Liver (tissue), 9 donors: ENCODE measurements around the gene ACTL8. TPM values are rescaled to one million over a fixed set of nuclear protein-coding genes. Genes with fewer than 3 reads are reported as not detected.

Source experiments
- DNase-seq: peaks from one replicate; pipeline ENCODE4 v3.0.0-alpha.2; 2017; ENCODE audit warnings: low spot score
- H3K27ac ChIP-seq, 2 donors: one replicate each; pipeline ENCODE4 v1.7.0; 2013; ENCODE audit warnings: inconsistent platforms in 2 of 2, low read length in 2 of 2, control low read depth in 1 of 2, low read depth in 1 of 2, mild to moderate bottlenecking in 1 of 2
- H3K27me3 ChIP-seq, 4 donors: one replicate each; pipeline versions ENCODE4 v1.6.1 to v1.7.0; 2013; ENCODE audit warnings: low read length in 3 of 4, inconsistent platforms in 1 of 4, mild to moderate bottlenecking in 1 of 4, moderate library complexity in 1 of 4; ENCODE audit not compliant: control insufficient read depth in 4 of 4, insufficient read depth in 4 of 4
- H3K36me3 ChIP-seq, 4 donors: one replicate each; pipeline versions ENCODE4 v1.6.1 to v1.7.0; 2013; ENCODE audit warnings: low read length in 3 of 4, mild to moderate bottlenecking in 3 of 4, low read depth in 1 of 4, moderate library complexity in 1 of 4; ENCODE audit not compliant: control insufficient read depth in 4 of 4, insufficient read depth in 3 of 4
- H3K4me1 ChIP-seq, 4 donors: one replicate each; pipeline versions ENCODE4 v1.6.1 to v1.7.0; 2013; ENCODE audit warnings: low read length in 3 of 4, mild to moderate bottlenecking in 3 of 4, moderate library complexity in 1 of 4; ENCODE audit not compliant: control insufficient read depth in 4 of 4, insufficient read depth in 4 of 4
- H3K4me3 ChIP-seq, 3 donors: one replicate each; pipeline versions ENCODE4 v1.6.1 to v1.7.0; 2013; ENCODE audit warnings: low read length in 3 of 3, control low read depth in 1 of 3, low read depth in 1 of 3, mild to moderate bottlenecking in 1 of 3
- H3K9ac ChIP-seq, 2 donors: one replicate each; pipeline ENCODE4 v1.7.0; 2013; ENCODE audit warnings: low read length in 2 of 2, mild to moderate bottlenecking in 2 of 2, moderate library complexity in 2 of 2, control low read depth in 1 of 2, low read depth in 1 of 2
- H3K9me3 ChIP-seq, 4 donors: one replicate each; pipeline versions ENCODE4 v1.6.1 to v1.7.0; 2013; ENCODE audit warnings: low read length in 3 of 4; ENCODE audit not compliant: control insufficient read depth in 4 of 4
- ATF3 ChIP-seq: IDR thresholded peaks from 2 replicates; pipeline ENCODE4 v1.6.1; 2016; ENCODE audit warnings: antibody characterized with exemption
- EGR1 ChIP-seq, 2 donors: IDR thresholded peaks; 2 replicates each; pipeline ENCODE4 v1.6.1; 2016 to 2018; ENCODE audit warnings: antibody characterized with exemption in 2 of 2, low read depth in 2 of 2
- FOXA1 ChIP-seq: IDR thresholded peaks from 2 replicates; pipeline ENCODE4 v1.6.1; 2016; ENCODE audit warnings: antibody characterized with exemption
- FOXA2 ChIP-seq: IDR thresholded peaks from 2 replicates; pipeline ENCODE4 v1.6.1; 2016; ENCODE audit warnings: antibody characterized with exemption
- GABPA ChIP-seq, 2 donors: IDR thresholded peaks in 1 of 2; conservative IDR thresholded peaks in 1 of 2; 2 replicates each; pipeline ENCODE4 v1.6.1; 2016; ENCODE audit warnings: antibody characterized with exemption in 2 of 2, mild to moderate bottlenecking in 1 of 2, moderate library complexity in 1 of 2
- HNF4G ChIP-seq: IDR thresholded peaks from 2 replicates; pipeline ENCODE4 v1.6.1; 2016; ENCODE audit warnings: antibody characterized with exemption
- JUND ChIP-seq, 2 donors: IDR thresholded peaks; 2 replicates each; pipeline ENCODE4 v1.6.1; 2016; ENCODE audit warnings: antibody characterized with exemption in 2 of 2
- NR2F2 ChIP-seq: IDR thresholded peaks from 2 replicates; pipeline ENCODE4 v1.6.1; 2016; ENCODE audit warnings: antibody characterized with exemption
- RAD21 ChIP-seq, 2 donors: IDR thresholded peaks; 2 replicates each; pipeline ENCODE4 v1.6.1; 2016; ENCODE audit warnings: antibody characterized with exemption in 2 of 2, mild to moderate bottlenecking in 2 of 2
- RXRA ChIP-seq, 2 donors: IDR thresholded peaks; 2 replicates each; pipeline ENCODE4 v1.6.1; 2017 to 2018; ENCODE audit warnings: antibody characterized with exemption in 2 of 2, mild to moderate bottlenecking in 1 of 2
- SP1 ChIP-seq: IDR thresholded peaks from 2 replicates; pipeline ENCODE4 v1.6.1; 2018; ENCODE audit warnings: antibody characterized with exemption, mild to moderate bottlenecking
- TAF1 ChIP-seq: conservative IDR thresholded peaks from 2 replicates; pipeline ENCODE4 v1.6.1; 2016; ENCODE audit warnings: antibody characterized with exemption, mild to moderate bottlenecking
- YY1 ChIP-seq: IDR thresholded peaks from 2 replicates; pipeline ENCODE4 v1.6.1; 2016; ENCODE audit warnings: antibody characterized with exemption, mild to moderate bottlenecking
- WGBS: extraction: QIAGEN DNeasy Blood & Tissue Kit; methylation state at CpG from one replicate; pipeline ENCODE4 v1.1.7; 2013; 5-methylcytosine and 5-hydroxymethylcytosine counted together
- polyA plus RNA-seq, 2 donors: library from polyadenylated mRNA; stranded (reverse) in 1 of 2; unstranded in 1 of 2; fragments of 200-250 nt in 1 of 2; fragments of >200 nt in 1 of 2; fragmentation: Nextera tagmentation in 1 of 2; extraction: Ambion mirVana in 1 of 2; gene quantifications; one replicate each; pipeline versions ENCODE4 v1.2.1 to v1.2.3, GENCODE V29; 2013 to 2015
- total RNA-seq, 2 donors: library from RNA; depleted of rRNA; stranded (reverse); fragments of >200 nt; gene quantifications; one replicate each; pipeline ENCODE4 v1.2.3, GENCODE V29; 2014
- TF ChIP-seq, protein P1 (sequence below): IDR thresholded peaks from 2 replicates; pipeline ENCODE4 v1.6.1; 2016; ENCODE audit warnings: antibody characterized with exemption
- TF ChIP-seq, protein P2 (sequence below): IDR thresholded peaks from 2 replicates; pipeline ENCODE4 v1.6.1; 2016; ENCODE audit warnings: antibody characterized with exemption
- TF ChIP-seq, protein P3 (sequence below): IDR thresholded peaks from 2 replicates; pipeline ENCODE4 v1.6.1; 2016; ENCODE audit warnings: antibody characterized with exemption, mild to moderate bottlenecking
- TF ChIP-seq, protein P4 (sequence below): fragments of 150-350 bp; IDR thresholded peaks from 2 replicates; pipeline ENCODE4 v1.5.1; 2017; ENCODE audit warnings: improper control_type of control experiment, low read depth, low read length; ENCODE audit not compliant: missing input control
- donor health status: healthy.
- donor health status: healthy.
- donor health status: healthy.
- donor health status: healthy.
- donor health status: healthy.

ACTL8 gene
- total and polyA plus RNA-seq, 4 donors, result not detected

DNA sequence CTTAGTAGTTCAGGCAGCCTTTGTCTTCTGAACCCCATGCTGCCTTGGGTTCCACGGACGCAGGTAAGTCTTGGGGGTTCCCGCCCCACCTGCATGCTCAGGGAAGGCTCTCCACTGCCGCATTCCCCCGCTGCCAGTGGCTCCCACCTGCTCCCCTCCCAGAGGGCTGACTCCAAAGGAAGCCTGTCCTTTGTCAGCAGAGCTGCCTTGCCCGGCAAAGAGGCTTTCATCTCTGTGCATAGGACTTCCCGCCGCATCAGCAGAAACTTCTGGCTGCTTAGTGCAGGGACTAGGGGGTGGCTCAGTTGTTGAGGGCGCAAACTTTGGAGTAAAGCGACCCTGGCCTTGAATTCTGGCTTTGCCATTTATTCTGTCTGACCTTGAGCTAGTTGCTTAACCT is 25.2 kb upstream of the ACTL8 start:
- H3K4me3 ChIP-seq, result no peak overlapping the region
- H3K27ac ChIP-seq, result no peak overlapping the region
- no peaks in the 10 kb centered on the region for H3K9me3 ChIP-seq
- 74% methylated on average over 10 of the region's 10 CpGs for WGBS
- TF ChIP-seq SP1 (no peak), ATF3 (no peak), TAF1 (no peak), JUND (IDR thresholded peaks at IDR 0.05) (no peak), HNF4G (no peak), EGR1 (IDR thresholded peaks at IDR 0.05; ENCODE audit: low read depth in 2 of 2) (no peak), RXRA (IDR thresholded peaks at IDR 0.05) (no peak), GABPA (IDR thresholded peaks at IDR 0.05 in 1 of 2, conservative IDR thresholded peaks at IDR 0.05 in 1 of 2) (no peak), RAD21 (IDR thresholded peaks at IDR 0.05) (no peak), FOXA2 (no peak), FOXA1 (no peak), NR2F2 (no peak), YY1 (no peak)
- TF ChIP-seq, protein P1, sequence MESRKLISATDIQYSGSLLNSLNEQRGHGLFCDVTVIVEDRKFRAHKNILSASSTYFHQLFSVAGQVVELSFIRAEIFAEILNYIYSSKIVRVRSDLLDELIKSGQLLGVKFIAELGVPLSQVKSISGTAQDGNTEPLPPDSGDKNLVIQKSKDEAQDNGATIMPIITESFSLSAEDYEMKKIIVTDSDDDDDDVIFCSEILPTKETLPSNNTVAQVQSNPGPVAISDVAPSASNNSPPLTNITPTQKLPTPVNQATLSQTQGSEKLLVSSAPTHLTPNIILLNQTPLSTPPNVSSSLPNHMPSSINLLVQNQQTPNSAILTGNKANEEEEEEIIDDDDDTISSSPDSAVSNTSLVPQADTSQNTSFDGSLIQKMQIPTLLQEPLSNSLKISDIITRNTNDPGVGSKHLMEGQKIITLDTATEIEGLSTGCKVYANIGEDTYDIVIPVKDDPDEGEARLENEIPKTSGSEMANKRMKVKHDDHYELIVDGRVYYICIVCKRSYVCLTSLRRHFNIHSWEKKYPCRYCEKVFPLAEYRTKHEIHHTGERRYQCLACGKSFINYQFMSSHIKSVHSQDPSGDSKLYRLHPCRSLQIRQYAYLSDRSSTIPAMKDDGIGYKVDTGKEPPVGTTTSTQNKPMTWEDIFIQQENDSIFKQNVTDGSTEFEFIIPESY, result no peak
- TF ChIP-seq, protein P2, sequence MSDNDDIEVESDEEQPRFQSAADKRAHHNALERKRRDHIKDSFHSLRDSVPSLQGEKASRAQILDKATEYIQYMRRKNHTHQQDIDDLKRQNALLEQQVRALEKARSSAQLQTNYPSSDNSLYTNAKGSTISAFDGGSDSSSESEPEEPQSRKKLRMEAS, result no peak
- TF ChIP-seq, protein P3, sequence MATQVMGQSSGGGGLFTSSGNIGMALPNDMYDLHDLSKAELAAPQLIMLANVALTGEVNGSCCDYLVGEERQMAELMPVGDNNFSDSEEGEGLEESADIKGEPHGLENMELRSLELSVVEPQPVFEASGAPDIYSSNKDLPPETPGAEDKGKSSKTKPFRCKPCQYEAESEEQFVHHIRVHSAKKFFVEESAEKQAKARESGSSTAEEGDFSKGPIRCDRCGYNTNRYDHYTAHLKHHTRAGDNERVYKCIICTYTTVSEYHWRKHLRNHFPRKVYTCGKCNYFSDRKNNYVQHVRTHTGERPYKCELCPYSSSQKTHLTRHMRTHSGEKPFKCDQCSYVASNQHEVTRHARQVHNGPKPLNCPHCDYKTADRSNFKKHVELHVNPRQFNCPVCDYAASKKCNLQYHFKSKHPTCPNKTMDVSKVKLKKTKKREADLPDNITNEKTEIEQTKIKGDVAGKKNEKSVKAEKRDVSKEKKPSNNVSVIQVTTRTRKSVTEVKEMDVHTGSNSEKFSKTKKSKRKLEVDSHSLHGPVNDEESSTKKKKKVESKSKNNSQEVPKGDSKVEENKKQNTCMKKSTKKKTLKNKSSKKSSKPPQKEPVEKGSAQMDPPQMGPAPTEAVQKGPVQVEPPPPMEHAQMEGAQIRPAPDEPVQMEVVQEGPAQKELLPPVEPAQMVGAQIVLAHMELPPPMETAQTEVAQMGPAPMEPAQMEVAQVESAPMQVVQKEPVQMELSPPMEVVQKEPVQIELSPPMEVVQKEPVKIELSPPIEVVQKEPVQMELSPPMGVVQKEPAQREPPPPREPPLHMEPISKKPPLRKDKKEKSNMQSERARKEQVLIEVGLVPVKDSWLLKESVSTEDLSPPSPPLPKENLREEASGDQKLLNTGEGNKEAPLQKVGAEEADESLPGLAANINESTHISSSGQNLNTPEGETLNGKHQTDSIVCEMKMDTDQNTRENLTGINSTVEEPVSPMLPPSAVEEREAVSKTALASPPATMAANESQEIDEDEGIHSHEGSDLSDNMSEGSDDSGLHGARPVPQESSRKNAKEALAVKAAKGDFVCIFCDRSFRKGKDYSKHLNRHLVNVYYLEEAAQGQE, result no peak
- TF ChIP-seq, protein P4, sequence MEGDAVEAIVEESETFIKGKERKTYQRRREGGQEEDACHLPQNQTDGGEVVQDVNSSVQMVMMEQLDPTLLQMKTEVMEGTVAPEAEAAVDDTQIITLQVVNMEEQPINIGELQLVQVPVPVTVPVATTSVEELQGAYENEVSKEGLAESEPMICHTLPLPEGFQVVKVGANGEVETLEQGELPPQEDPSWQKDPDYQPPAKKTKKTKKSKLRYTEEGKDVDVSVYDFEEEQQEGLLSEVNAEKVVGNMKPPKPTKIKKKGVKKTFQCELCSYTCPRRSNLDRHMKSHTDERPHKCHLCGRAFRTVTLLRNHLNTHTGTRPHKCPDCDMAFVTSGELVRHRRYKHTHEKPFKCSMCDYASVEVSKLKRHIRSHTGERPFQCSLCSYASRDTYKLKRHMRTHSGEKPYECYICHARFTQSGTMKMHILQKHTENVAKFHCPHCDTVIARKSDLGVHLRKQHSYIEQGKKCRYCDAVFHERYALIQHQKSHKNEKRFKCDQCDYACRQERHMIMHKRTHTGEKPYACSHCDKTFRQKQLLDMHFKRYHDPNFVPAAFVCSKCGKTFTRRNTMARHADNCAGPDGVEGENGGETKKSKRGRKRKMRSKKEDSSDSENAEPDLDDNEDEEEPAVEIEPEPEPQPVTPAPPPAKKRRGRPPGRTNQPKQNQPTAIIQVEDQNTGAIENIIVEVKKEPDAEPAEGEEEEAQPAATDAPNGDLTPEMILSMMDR, result no peak
- no peaks in the 10 kb centered on the region for H3K4me1 ChIP-seq
- no peaks in the 10 kb centered on the region for H3K27me3 ChIP-seq
- H3K9ac ChIP-seq, result no peak overlapping the region
- H3K36me3 ChIP-seq, result no peaks in the 10 kb centered on the region
- DNase-seq, result no peak

GRCh38 chr1:17731460-17731859 is 23.7 kb upstream of the ACTL8 start:
- 81% methylated on average over 5 of the region's 5 CpGs for WGBS
- DNase-seq, result no peak
- Histone ChIP-seq H3K4me3 (no peak overlapping the region), H3K9me3 (no peaks in the 10 kb centered on the region), H3K9ac (no peak overlapping the region), H3K27me3 (no peaks in the 10 kb centered on the region), H3K27ac (no peak overlapping the region), H3K4me1 (no peaks in the 10 kb centered on the region), H3K36me3 (no peaks in the 10 kb centered on the region)
- TF ChIP-seq TAF1 (no peak), GABPA (IDR thresholded peaks at IDR 0.05 in 1 of 2, conservative IDR thresholded peaks at IDR 0.05 in 1 of 2) (no peak), EGR1 (IDR thresholded peaks at IDR 0.05; ENCODE audit: low read depth in 2 of 2) (no peak), FOXA2 (no peak), HNF4G (no peak), SP1 (no peak), RXRA (IDR thresholded peaks at IDR 0.05) (no peak), FOXA1 (no peak), YY1 (no peak), RAD21 (IDR thresholded peaks at IDR 0.05) (no peak), JUND (IDR thresholded peaks at IDR 0.05) (no peak), ATF3 (no peak)
- TF ChIP-seq, protein P4, result no peak
- TF ChIP-seq, protein P2, result no peak
- TF ChIP-seq, protein P1, result no peak
